SK-N-SH (cell line): ENCODE measurements around the gene SIAH1.

Experiments used
- ELF1 ChIP-seq: IDR thresholded peaks from 2 replicates; pipeline ENCODE4 v1.4.0; 2012
- EP300 ChIP-seq, 2 experiments: IDR thresholded peaks; 2 replicates each; pipeline versions ENCODE4 v1.4.0 to v1.6.1; 2012; ENCODE audit warnings: borderline replicate concordance in 1 of 2, low read depth in 1 of 2, low read length in 1 of 2
- EZH2phosphoT487 ChIP-seq: fragments of 200-600 bp; sonication (generic); IDR thresholded peaks from 2 replicates; pipeline ENCODE4 v1.6.1; 2017; ENCODE audit warnings: low read depth, mixed run types, mild to moderate bottlenecking, antibody characterized with exemption, moderate library complexity, borderline replicate concordance
- GABPA ChIP-seq: IDR thresholded peaks from 2 replicates; pipeline ENCODE4 v1.4.0; 2012; ENCODE audit warnings: low read depth, mild to moderate bottlenecking
- PBX3 ChIP-seq: IDR thresholded peaks from 2 replicates; pipeline ENCODE4; 2012
- RAD21 ChIP-seq: IDR thresholded peaks from 2 replicates; pipeline ENCODE4 v1.6.1; 2012; ENCODE audit warnings: mild to moderate bottlenecking, low read length
- SIN3A ChIP-seq: IDR thresholded peaks from 2 replicates; pipeline ENCODE4 v1.6.1; 2012; ENCODE audit warnings: low read depth, mild to moderate bottlenecking, low read length, moderate library complexity, borderline replicate concordance
- SMC3 ChIP-seq: IDR thresholded peaks from 2 replicates; pipeline ENCODE4 v1.6.1; 2012; ENCODE audit warnings: low read depth, low read length, improper control_type of control experiment
- TCF12 ChIP-seq: IDR thresholded peaks from 2 replicates; pipeline ENCODE4 v1.4.0; 2012
- TEAD4 ChIP-seq: IDR thresholded peaks from 2 replicates; pipeline ENCODE4 v1.4.0; 2012; ENCODE audit warnings: mild to moderate bottlenecking, borderline replicate concordance; ENCODE audit not compliant: insufficient read depth
- YY1 ChIP-seq: IDR thresholded peaks from 2 replicates; pipeline ENCODE4 v1.4.0; 2012; ENCODE audit warnings: low read depth, mild to moderate bottlenecking
- TF ChIP-seq, protein P1 (sequence below): fragments of 200-600 bp; sonication (generic); IDR thresholded peaks from 2 replicates; pipeline ENCODE4 v1.6.1; 2017; ENCODE audit warnings: antibody characterized with exemption, mild to moderate bottlenecking, moderate library complexity
- TF ChIP-seq, protein P2 (sequence below): IDR thresholded peaks from 2 replicates; pipeline ENCODE4 v1.4.0; 2012; ENCODE audit warnings: low read depth
- TF ChIP-seq, protein P3 (sequence below): fragments of 150-350 bp; IDR thresholded peaks from 2 replicates; pipeline ENCODE4 v1.6.1; 2017; ENCODE audit warnings: antibody characterized with exemption, low read length, low read depth, borderline replicate concordance

- TF ChIP-seq, protein P1, sequence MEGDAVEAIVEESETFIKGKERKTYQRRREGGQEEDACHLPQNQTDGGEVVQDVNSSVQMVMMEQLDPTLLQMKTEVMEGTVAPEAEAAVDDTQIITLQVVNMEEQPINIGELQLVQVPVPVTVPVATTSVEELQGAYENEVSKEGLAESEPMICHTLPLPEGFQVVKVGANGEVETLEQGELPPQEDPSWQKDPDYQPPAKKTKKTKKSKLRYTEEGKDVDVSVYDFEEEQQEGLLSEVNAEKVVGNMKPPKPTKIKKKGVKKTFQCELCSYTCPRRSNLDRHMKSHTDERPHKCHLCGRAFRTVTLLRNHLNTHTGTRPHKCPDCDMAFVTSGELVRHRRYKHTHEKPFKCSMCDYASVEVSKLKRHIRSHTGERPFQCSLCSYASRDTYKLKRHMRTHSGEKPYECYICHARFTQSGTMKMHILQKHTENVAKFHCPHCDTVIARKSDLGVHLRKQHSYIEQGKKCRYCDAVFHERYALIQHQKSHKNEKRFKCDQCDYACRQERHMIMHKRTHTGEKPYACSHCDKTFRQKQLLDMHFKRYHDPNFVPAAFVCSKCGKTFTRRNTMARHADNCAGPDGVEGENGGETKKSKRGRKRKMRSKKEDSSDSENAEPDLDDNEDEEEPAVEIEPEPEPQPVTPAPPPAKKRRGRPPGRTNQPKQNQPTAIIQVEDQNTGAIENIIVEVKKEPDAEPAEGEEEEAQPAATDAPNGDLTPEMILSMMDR, result no peak
- TF ChIP-seq EZH2phosphoT487 (no peak), PBX3 (no peak), EP300 (IDR thresholded peaks at IDR 0.05; ENCODE audit: borderline replicate concordance in 1 of 2, low read depth in 1 of 2, low read length in 1 of 2) (no peak), SMC3 (no peak), TEAD4 (no peak), SIN3A (no peak), ELF1 (no peak), YY1 (no peak), RAD21 (no peak), TCF12 (no peak), GABPA (no peak)
- TF ChIP-seq, protein P2, sequence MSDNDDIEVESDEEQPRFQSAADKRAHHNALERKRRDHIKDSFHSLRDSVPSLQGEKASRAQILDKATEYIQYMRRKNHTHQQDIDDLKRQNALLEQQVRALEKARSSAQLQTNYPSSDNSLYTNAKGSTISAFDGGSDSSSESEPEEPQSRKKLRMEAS, result no peak
- TF ChIP-seq, protein P3, sequence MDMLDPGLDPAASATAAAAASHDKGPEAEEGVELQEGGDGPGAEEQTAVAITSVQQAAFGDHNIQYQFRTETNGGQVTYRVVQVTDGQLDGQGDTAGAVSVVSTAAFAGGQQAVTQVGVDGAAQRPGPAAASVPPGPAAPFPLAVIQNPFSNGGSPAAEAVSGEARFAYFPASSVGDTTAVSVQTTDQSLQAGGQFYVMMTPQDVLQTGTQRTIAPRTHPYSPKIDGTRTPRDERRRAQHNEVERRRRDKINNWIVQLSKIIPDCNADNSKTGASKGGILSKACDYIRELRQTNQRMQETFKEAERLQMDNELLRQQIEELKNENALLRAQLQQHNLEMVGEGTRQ, result no peak
These were observed 37.3 kb upstream of the SIAH1 start for GRCh38 chr16:48422537-48422936.
